Astrocyte (in vitro differentiated cells and primary cell): ENCODE data around the gene ADAMTS3.

ENCODE experiments used
- CTCF ChIP-seq: IDR thresholded peaks from 2 replicates; pipeline ENCODE4 v1.5.1; 2011; ENCODE audit warnings: low read depth, mild to moderate bottlenecking, inconsistent platforms, low read length, moderate library complexity; ENCODE audit not compliant: insufficient read depth
- EZH2 ChIP-seq: IDR thresholded peaks from 2 replicates; pipeline ENCODE4 v1.6.1; 2012; ENCODE audit warnings: mild to moderate bottlenecking, low read length, inconsistent platforms; ENCODE audit not compliant: insufficient read depth

DNA sequence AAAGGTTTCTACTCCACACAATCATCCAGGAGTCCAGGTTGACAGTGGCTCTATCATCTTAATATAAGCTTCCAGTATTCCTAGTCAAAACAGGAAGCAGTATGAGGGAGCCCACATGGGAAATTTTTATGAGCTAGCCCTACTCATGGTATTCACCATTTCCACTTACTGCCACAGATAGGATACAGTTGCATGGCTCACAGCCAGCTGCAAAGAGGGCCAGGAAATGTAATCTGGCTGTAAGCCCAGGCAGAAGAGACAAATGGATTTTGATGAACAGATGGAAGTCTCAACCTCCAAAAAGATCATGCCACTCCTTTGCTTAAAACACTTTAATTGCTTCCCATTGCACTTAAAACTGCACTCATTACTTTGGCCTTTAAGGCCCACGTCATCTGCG is 150.6 kb downstream of the ADAMTS3 start:
- TF ChIP-seq CTCF (no peak), EZH2 (no peak)
